Thyroid gland (tissue), 4 donors: ENCODE results near the gene GRAMD1A. TPM values are rescaled to one million over a fixed set of nuclear protein-coding genes. Genes with fewer than 3 reads are reported as not detected.
"Not testable (repeated sequence)": the region's sequence is repeated elsewhere in the genome, so short reads cannot be mapped to it uniquely, and the experiment has no call there.

Source experiments
- DNase-seq, 2 donors: peaks; one replicate each; pipeline ENCODE4 v3.0.0-alpha.2; 2019
- H3K27ac ChIP-seq, 3 donors: fragments of 200-600 bp; sonication (generic); 1 replicate in 2 of 3; 2 replicates in 1 of 3; pipeline ENCODE4 v1.5.1; 2016 to 2019; ENCODE audit warnings: mild to moderate bottlenecking in 1 of 3, moderate library complexity in 1 of 3
- H3K27me3 ChIP-seq: fragments of 200-600 bp; sonication (generic); one replicate; pipeline ENCODE4 v1.5.1; 2019
- H3K36me3 ChIP-seq, 2 donors: fragments of 200-600 bp; sonication (generic); one replicate each; pipeline ENCODE4 v1.5.1; 2016 to 2019
- H3K4me1 ChIP-seq, 2 donors: fragments of 200-600 bp; sonication (generic); one replicate each; pipeline ENCODE4 v1.5.1; 2017 to 2019
- H3K4me3 ChIP-seq, 3 donors: fragments of 200-600 bp; sonication (generic); replicated peaks in 1 of 3; 1 replicate in 2 of 3; 2 replicates in 1 of 3; pipeline ENCODE4 v1.5.1; 2016; ENCODE audit warnings: mild to moderate bottlenecking in 1 of 3
- H3K9me3 ChIP-seq: fragments of 200-600 bp; sonication (generic); one replicate; pipeline ENCODE4 v1.5.1; 2017
- POLR2A ChIP-seq, 2 donors: fragments of 450-650 bp; IDR thresholded peaks; one replicate each; pipeline ENCODE4 v1.6.1; 2017; ENCODE audit warnings: antibody characterized with exemption in 2 of 2, mild to moderate bottlenecking in 2 of 2, moderate library complexity in 1 of 2
- WGBS, 2 donors: methylation state at CpG; one replicate each; pipeline ENCODE4 v1.1.5; 2017; 5-methylcytosine and 5-hydroxymethylcytosine counted together
- intact Hi-C: fragments of 100-400 bp; cut with DNase I; formaldehyde crosslinking; loops from one replicate; pipeline ENCODE4 v1.15.1; 2023
- total RNA-seq, 4 donors: library from RNA; depleted of rRNA; stranded (reverse); fragments of >200 nt; gene quantifications; one replicate each; pipeline ENCODE4 v1.2.3, GENCODE V29; 2016
- TF ChIP-seq, protein P1 (sequence below), 6 experiments: fragments of 200-600 bp in 3 of 6; fragments of 450-650 bp in 3 of 6; sonication (generic) in 3 of 6; IDR thresholded peaks; one replicate each; pipeline ENCODE4 v1.5.1; 2016 to 2019; ENCODE audit warnings: antibody characterized with exemption in 6 of 6, mild to moderate bottlenecking in 2 of 6, inconsistent platforms in 1 of 6, moderate library complexity in 1 of 6

Gene GRAMD1A
- total RNA-seq, 4 donors from 2014 or later = 33.4 to 57.5 (median 47.0) TPM

GRCh38 chr19:35006999-35007365 is 6.9 kb downstream of the GRAMD1A start:
- Histone ChIP-seq H3K36me3 (peaks cover 20 to 23% of the 10 kb centered on the region in 2 donors), H3K27me3 (no peaks in the 10 kb centered on the region), H3K4me3 (no peak overlapping the region), H3K9me3 (no peaks in the 10 kb centered on the region), H3K27ac (peak overlapping the region in 2 of 3 donors; percentile 11 to 68), H3K4me1 (peaks cover 8 to 52% of the 10 kb centered on the region in 2 donors)
- 94 to 95% methylated on average over 5 of the region's 5 CpGs for WGBS, 2 donors
- intact Hi-C loops = no loop called here
- TF ChIP-seq POLR2A (IDR thresholded peaks at IDR 0.05) = no peak
- DNase-seq = no peak

- H3K27me3 ChIP-seq, H3K9me3 ChIP-seq, DNase-seq, H3K4me3 ChIP-seq, intact Hi-C loops: not testable (repeated sequence)
- Histone ChIP-seq H3K27ac (peak overlapping the region in 1 of 3 donors; percentile 49), H3K4me1 (peaks cover 8 to 49% of the 10 kb centered on the region in 2 donors), H3K36me3 (peaks cover 22 to 28% of the 10 kb centered on the region in 2 donors)
- 95 to 98% methylated on average over 8 of the region's 8 CpGs for WGBS, 2 donors
Observed at GRCh38 chr19:35007427-35007826, 7.3 kb downstream of the GRAMD1A start.

- intact Hi-C loops = no loop called here
- H3K4me1 ChIP-seq = peaks cover 4 to 47% of the 10 kb centered on the region in 2 donors
Observed at GRCh38 chr19:35008891-35009341, 8.8 kb downstream of the GRAMD1A start.

DNA sequence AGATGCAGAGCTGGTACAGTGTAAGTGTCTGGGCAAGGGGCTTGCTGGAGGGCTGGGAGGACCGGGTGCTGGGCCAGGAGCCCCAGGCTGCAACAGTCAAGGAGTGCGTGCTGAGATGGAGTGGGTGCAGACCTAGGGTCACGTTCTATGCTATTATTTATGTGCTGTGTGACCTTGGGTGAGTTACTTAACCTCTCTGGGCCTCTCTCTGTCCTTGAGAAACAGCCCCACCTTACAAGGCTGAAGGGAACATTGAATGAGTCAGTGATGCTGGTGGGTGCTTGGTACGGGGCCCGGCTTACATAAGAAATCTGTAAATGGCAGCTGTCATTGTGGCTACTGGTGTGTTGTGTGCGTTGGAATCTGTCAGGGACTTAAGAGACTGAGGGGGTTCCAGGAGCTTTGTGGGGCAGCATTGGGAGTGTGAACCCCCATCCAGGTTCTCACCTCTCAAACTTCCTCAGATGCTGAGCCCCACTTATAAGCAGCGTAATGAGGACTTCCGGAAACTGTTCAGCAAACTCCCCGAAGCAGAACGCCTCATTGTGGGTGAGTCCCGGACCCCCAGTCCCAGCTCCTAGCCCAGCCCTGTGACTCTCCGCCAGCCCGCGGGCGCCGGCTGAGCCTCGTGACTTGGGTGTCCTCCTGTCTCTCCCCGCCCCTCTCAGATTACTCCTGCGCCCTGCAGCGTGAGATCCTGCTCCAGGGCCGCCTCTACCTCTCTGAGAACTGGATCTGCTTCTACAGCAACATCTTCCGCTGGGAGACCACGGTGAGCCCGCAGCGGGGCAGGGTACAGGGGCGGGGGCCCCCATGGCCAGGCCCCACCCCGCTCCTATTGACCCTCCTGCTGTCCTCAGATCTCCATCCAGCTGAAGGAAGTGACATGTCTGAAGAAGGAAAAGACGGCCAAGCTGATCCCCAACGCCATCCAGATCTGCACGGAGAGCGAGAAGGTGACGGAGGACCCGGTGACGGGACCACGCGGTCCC is 9.6 kb downstream of the GRAMD1A start:
- TF ChIP-seq, protein P1, sequence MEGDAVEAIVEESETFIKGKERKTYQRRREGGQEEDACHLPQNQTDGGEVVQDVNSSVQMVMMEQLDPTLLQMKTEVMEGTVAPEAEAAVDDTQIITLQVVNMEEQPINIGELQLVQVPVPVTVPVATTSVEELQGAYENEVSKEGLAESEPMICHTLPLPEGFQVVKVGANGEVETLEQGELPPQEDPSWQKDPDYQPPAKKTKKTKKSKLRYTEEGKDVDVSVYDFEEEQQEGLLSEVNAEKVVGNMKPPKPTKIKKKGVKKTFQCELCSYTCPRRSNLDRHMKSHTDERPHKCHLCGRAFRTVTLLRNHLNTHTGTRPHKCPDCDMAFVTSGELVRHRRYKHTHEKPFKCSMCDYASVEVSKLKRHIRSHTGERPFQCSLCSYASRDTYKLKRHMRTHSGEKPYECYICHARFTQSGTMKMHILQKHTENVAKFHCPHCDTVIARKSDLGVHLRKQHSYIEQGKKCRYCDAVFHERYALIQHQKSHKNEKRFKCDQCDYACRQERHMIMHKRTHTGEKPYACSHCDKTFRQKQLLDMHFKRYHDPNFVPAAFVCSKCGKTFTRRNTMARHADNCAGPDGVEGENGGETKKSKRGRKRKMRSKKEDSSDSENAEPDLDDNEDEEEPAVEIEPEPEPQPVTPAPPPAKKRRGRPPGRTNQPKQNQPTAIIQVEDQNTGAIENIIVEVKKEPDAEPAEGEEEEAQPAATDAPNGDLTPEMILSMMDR (IDR thresholded peaks at IDR 0.05) = no peak
- no peak for TF ChIP-seq POLR2A (IDR thresholded peaks at IDR 0.05)
- intact Hi-C loops = loop anchor here (5.0 kb wide), 1 partner anchor 37 kb away; no protein-coding TSS in a partner anchor

More at GRCh38 chr19:35008891-35009341, 8.8 kb downstream of the GRAMD1A start:
- Histone ChIP-seq H3K27me3 (no peaks in the 10 kb centered on the region), H3K9me3 (no peaks in the 10 kb centered on the region), H3K27ac (peak overlapping the region in 2 of 3 donors; percentile 29 to 49), H3K36me3 (peaks cover 22 to 28% of the 10 kb centered on the region in 2 donors), H3K4me3 (no peak overlapping the region)
- TF ChIP-seq, protein P1 (IDR thresholded peaks at IDR 0.05) = no peak
- no peak for TF ChIP-seq POLR2A (IDR thresholded peaks at IDR 0.05)
- WGBS, 2 donors = 74 to 77% methylated on average over 11 to 12 of the region's 12 CpGs
- DNase-seq = peak in 1 of 2 donors; percentile 13

GRCh38 chr19:35011091-35011689 is 11.1 kb downstream of the GRAMD1A start:
- no peak for DNase-seq
- TF ChIP-seq, protein P1 (IDR thresholded peaks at IDR 0.05) = no peak
- no peak for TF ChIP-seq POLR2A (IDR thresholded peaks at IDR 0.05)
- Histone ChIP-seq H3K4me1 (peaks cover 2 to 30% of the 10 kb centered on the region in 2 donors), H3K27me3 (no peaks in the 10 kb centered on the region), H3K9me3 (no peaks in the 10 kb centered on the region), H3K4me3 (no peak overlapping the region), H3K27ac (peak overlapping the region in 1 of 3 donors; percentile 7), H3K36me3 (peaks cover 34 to 35% of the 10 kb centered on the region in 2 donors)
- intact Hi-C loops = loop anchor here (5.0 kb wide), 1 partner anchor 39 kb away; no protein-coding TSS in a partner anchor
- WGBS, 2 donors = 86 to 92% methylated on average over 10 to 13 of the region's 13 CpGs

More for the DNA sequence above, 9.6 kb downstream of the GRAMD1A start:
- no peak overlapping the region for H3K27ac ChIP-seq
- 94% methylated on average over 31 to 35 of the region's 36 CpGs for WGBS, 2 donors
- H3K9me3 ChIP-seq = no peaks in the 10 kb centered on the region
- H3K27me3 ChIP-seq = no peaks in the 10 kb centered on the region
- no peak overlapping the region for H3K4me3 ChIP-seq
- peaks cover 4 to 42% of the 10 kb centered on the region in 2 donors for H3K4me1 ChIP-seq
- peaks cover 25 to 28% of the 10 kb centered on the region in 2 donors for H3K36me3 ChIP-seq
- DNase-seq = no peak
